GM12801 (cell line): ENCODE measurements around the gene LCMT1.

Experiments
- CTCF ChIP-seq: IDR thresholded peaks from one replicate; pipeline ENCODE4 v1.5.1; 2011; ENCODE audit warnings: control low read depth; ENCODE audit not compliant: insufficient read length; ENCODE audit errors: extremely low read depth

Gene LCMT1

GRCh38 chr16:25084797-25085196, 26.7 kb upstream of the LCMT1 start:
- no peak for TF ChIP-seq CTCF

GRCh38 chr16:25087761-25088160, 23.8 kb upstream of the LCMT1 start:
- no peak for TF ChIP-seq CTCF

GRCh38 chr16:25089351-25089750, 22.2 kb upstream of the LCMT1 start:
- no peak for TF ChIP-seq CTCF

- TF ChIP-seq CTCF = no peak
Observed at GRCh38 chr16:25092441-25092840, 19.1 kb upstream of the LCMT1 start.

- no peak for TF ChIP-seq CTCF
Observed at GRCh38 chr16:25093208-25094061, 18.1 kb upstream of the LCMT1 start.

- no peak for TF ChIP-seq CTCF
Observed at GRCh38 chr16:25094596-25094995, 16.9 kb upstream of the LCMT1 start.

- TF ChIP-seq CTCF = no peak
Observed at GRCh38 chr16:25095636-25096035, 15.9 kb upstream of the LCMT1 start.
